Measurements from ENCODE around the gene HAUS3. TPM values are rescaled to one million over a fixed set of nuclear protein-coding genes. Genes with fewer than 3 reads are reported as not detected.

Gene HAUS3
- total RNA-seq, 2 experiments from 2014 or later: 143 to 148 TPM

DNA sequence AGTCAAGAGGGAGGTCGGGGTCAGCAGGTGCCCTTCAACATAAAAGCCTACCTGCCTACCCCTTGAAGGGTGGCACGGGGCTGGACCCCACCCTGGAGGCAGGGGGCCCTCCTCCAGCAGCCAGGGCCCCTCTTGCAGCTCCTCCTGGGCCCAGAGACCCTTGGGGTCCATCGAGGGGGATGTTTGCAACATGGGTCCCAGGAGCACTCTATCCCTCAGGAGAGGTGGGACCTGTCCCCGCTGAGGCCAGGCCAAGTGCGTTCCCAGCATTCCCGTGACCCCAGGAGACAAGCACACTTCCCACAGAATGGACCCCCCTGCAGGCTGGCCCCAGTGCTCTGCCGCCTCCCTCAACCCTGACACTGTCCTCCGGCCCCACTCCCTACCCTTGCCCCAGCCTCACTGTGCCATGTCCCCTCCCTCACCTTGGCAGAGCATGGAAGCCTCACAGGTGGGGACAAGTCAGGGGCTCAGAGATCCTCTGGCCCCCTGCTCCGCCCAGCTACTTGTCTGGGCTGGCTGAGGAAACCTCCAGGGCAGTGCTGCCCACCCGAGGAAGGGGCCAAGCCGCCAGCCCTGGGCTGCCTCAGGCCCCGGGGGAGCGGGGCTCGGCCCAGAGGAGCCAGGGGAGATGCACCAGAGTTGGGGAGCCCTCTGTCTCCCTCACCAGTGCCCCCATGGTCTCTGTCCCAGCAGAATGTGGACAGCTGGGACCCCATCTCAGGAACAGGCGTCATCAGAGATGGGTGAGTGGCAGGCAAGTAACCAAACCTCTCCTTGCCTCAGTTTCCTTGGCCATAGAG lies 17.8 kb upstream of the HAUS3 start:
- DNase-seq (peak in 3 of 14 experiments; percentile 1 to 29 (median 7)), ATAC-seq (ENCODE audit: poor library complexity) (no peak)
- intact Hi-C loops (cut with DNase I, micrococcal nuclease): loop anchor here in 1 of 2 experiments (1.0 to 10.0 kb wide), 4 partner anchors 39 to 675 kb away; partner anchors contain the start of gene NELFA
- POLR2A ChIA-PET: interaction anchor here (1.2 to 3.8 kb wide), 3 partner anchors 18 to 22 kb away, joined by 4 to 84 read pairs (median 13); partner anchors contain the start of genes HAUS3 and POLN
- H3K27me3 Mint-ChIP-seq: no peaks in the 10 kb centered on the region
- H3K4me1 ChIP-seq (ENCODE audit: insufficient read depth, low read length): peaks cover 56% of the 10 kb centered on the region
- H3K36me3 Mint-ChIP-seq (ENCODE audit: low read depth): peaks cover 16% of the 10 kb centered on the region
- CTCF ChIA-PET: interaction anchor here (1.2 kb wide), 1 partner anchor 22 kb away, joined by 4 read pairs; no protein-coding TSS in a partner anchor
- H3K36me3 ChIP-seq (ENCODE audit: insufficient read depth, low read length): peaks cover 43% of the 10 kb centered on the region
- TF ChIP-seq, protein P1, sequence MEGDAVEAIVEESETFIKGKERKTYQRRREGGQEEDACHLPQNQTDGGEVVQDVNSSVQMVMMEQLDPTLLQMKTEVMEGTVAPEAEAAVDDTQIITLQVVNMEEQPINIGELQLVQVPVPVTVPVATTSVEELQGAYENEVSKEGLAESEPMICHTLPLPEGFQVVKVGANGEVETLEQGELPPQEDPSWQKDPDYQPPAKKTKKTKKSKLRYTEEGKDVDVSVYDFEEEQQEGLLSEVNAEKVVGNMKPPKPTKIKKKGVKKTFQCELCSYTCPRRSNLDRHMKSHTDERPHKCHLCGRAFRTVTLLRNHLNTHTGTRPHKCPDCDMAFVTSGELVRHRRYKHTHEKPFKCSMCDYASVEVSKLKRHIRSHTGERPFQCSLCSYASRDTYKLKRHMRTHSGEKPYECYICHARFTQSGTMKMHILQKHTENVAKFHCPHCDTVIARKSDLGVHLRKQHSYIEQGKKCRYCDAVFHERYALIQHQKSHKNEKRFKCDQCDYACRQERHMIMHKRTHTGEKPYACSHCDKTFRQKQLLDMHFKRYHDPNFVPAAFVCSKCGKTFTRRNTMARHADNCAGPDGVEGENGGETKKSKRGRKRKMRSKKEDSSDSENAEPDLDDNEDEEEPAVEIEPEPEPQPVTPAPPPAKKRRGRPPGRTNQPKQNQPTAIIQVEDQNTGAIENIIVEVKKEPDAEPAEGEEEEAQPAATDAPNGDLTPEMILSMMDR (IDR thresholded peaks at IDR 0.05): no peak
- no peaks in the 10 kb centered on the region for H3K9me3 ChIP-seq (ENCODE audit: control insufficient read depth in 1 of 2, insufficient read depth in 1 of 2, low read length in 2 of 2)
- peak overlapping the region in 1 of 2 donors; percentile 38 for H3K27ac ChIP-seq (ENCODE audit: low read depth in 1 of 2, low read length in 2 of 2)
- peak overlapping the region; percentile 44 for H3K27ac Mint-ChIP-seq
- peak overlapping the region; percentile 85 for H3K4me3 ChIP-seq (ENCODE audit: low read length)
- no peaks in the 10 kb centered on the region for H3K9me3 Mint-ChIP-seq
- H3K4me1 Mint-ChIP-seq (ENCODE audit: low read depth): no peaks in the 10 kb centered on the region
- H3K4me3 Mint-ChIP-seq: peak overlapping the region; percentile 69
- H3K27me3 ChIP-seq (ENCODE audit: control insufficient read depth in 1 of 2, insufficient read depth in 2 of 2, low read length in 2 of 2): no peaks in the 10 kb centered on the region

DNA sequence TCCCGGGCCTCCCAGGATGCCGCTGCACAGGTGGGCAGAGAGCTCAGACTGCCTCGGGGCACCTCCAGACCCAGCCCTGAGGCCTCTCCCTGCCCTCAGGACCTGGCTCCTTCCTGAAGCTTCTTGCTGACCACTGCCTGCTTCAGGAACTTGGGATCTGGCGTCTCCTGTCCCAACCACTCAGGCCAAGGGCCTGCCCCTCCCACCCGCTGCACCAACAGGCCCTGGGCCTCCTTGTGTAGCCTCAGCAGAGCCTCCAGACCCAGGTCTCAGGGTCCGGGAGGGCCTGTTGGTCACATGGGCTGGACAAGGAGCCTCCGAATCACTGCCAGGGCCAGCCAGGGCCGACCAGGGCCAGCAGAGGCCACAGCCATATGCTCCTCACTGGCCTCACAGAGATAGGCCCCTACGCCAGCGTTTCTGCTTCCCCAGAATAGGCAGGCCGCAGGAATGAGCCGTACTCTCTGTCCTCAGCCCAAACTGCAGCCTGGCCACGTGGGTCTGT lies 17.2 kb upstream of the HAUS3 start:
- no peaks in the 10 kb centered on the region for H3K27me3 ChIP-seq (ENCODE audit: control insufficient read depth in 1 of 2, insufficient read depth in 2 of 2, low read length in 2 of 2)
- H3K27ac ChIP-seq (ENCODE audit: low read depth in 1 of 2, low read length in 2 of 2): no peak overlapping the region
- DNase-seq (peak in 2 of 14 experiments; percentile 1 to 4), ATAC-seq (ENCODE audit: poor library complexity) (no peak)
- intact Hi-C loops (cut with DNase I, micrococcal nuclease): loop anchor here in 1 of 2 experiments (1.0 kb wide), 1 partner anchor 39 kb away; no protein-coding TSS in a partner anchor
- Mint-ChIP-seq H3K27ac (no peak overlapping the region), H3K27me3 (no peaks in the 10 kb centered on the region), H3K4me3 (peak overlapping the region; percentile 66), H3K36me3 (ENCODE audit: low read depth) (peaks cover 23% of the 10 kb centered on the region), H3K9me3 (no peaks in the 10 kb centered on the region), H3K4me1 (ENCODE audit: low read depth) (no peaks in the 10 kb centered on the region)
- ChIA-PET POLR2A (interaction anchor here (1.2 to 2.1 kb wide), 2 partner anchors 17 to 23 kb away, joined by 4 to 13 read pairs; partner anchors contain the start of genes HAUS3 and POLN), CTCF (no interaction called here)
- peaks cover 44% of the 10 kb centered on the region for H3K36me3 ChIP-seq (ENCODE audit: insufficient read depth, low read length)
- TF ChIP-seq, protein P1 (IDR thresholded peaks at IDR 0.05): no peak
- H3K9me3 ChIP-seq (ENCODE audit: control insufficient read depth in 1 of 2, insufficient read depth in 1 of 2, low read length in 2 of 2): no peaks in the 10 kb centered on the region
- peaks cover 56% of the 10 kb centered on the region for H3K4me1 ChIP-seq (ENCODE audit: insufficient read depth, low read length)
- no peak overlapping the region for H3K4me3 ChIP-seq (ENCODE audit: low read length)

DNA sequence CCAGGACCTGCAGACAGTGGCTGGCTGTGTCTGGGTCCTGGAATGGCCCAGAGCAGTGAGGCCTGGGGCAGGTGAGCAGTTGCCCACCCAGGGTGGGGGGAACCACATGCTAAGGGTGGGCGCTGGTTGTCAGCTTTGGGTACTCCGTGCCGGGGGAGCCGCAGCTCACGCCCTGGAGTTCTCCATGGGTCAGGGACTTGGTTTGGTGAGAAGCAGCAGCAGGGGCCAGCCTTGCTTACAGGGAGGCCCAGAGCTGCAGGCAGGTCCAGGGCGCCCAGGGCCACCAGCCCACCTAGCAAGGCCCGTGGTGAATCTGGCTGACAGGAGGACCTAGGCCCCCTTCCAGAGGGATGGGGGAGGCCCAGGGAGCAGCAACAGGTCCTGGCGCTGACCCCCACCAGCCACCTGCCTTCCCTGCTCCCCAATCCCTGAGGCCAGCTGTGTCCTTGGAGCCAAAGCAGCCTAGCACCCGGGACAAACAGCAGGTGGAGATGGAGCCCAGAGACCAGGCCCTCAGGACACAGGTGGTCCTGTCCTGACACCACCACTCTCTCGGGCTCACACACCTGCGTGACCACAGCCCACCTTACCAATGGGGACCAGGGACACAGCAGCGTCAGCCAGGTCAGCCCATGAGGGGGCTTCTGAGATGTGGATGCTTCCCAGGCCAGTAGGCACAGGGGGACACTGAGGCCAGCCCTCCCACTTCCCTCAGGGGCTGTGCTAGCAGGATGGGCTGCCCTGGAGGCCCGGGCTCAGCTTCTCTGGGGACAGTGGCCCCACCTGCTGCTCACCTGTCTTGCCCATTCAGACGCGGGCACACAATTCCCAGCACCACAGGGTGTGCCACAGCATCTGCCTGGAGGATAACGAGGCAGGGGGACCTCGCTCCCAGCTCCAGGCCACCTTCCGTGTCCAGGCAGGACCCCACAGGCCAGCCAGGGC lies 16.4 kb upstream of the HAUS3 start:
- TF ChIP-seq, protein P1 (IDR thresholded peaks at IDR 0.05): no peak
- H3K4me3 ChIP-seq (ENCODE audit: low read length): no peak overlapping the region
- POLR2A ChIA-PET: interaction anchor here (1.2 to 2.1 kb wide), 2 partner anchors 16 to 23 kb away, joined by 4 to 13 read pairs; partner anchors contain the start of genes HAUS3 and POLN
- H3K36me3 Mint-ChIP-seq (ENCODE audit: low read depth): peaks cover 25% of the 10 kb centered on the region
- intact Hi-C loops (cut with DNase I, micrococcal nuclease): loop anchor here in 1 of 2 experiments (1.0 kb wide), 1 partner anchor 38 kb away; no protein-coding TSS in a partner anchor
- H3K4me1 ChIP-seq (ENCODE audit: insufficient read depth, low read length): peaks cover 51% of the 10 kb centered on the region
- no peaks in the 10 kb centered on the region for H3K27me3 Mint-ChIP-seq
- ATAC-seq (ENCODE audit: poor library complexity) (no peak), DNase-seq (peak in 3 of 14 experiments; percentile 2 to 4 (median 2))
- no peaks in the 10 kb centered on the region for H3K4me1 Mint-ChIP-seq (ENCODE audit: low read depth)
- H3K27ac ChIP-seq (ENCODE audit: low read depth in 1 of 2, low read length in 2 of 2): no peak overlapping the region
- peak overlapping the region; percentile 15 for H3K4me3 Mint-ChIP-seq
- no peaks in the 10 kb centered on the region for H3K9me3 Mint-ChIP-seq
- no peaks in the 10 kb centered on the region for H3K27me3 ChIP-seq (ENCODE audit: control insufficient read depth in 1 of 2, insufficient read depth in 2 of 2, low read length in 2 of 2)
- H3K9me3 ChIP-seq (ENCODE audit: control insufficient read depth in 1 of 2, insufficient read depth in 1 of 2, low read length in 2 of 2): no peaks in the 10 kb centered on the region
- H3K27ac Mint-ChIP-seq: peak overlapping the region; percentile 27
- CTCF ChIA-PET: no interaction called here
- H3K36me3 ChIP-seq (ENCODE audit: insufficient read depth, low read length): peaks cover 50% of the 10 kb centered on the region

Measured in CD4-positive, alpha-beta T cell (primary cell).